Measurements from ENCODE around the gene ITLN2. TPM values are rescaled to one million over a fixed set of nuclear protein-coding genes. Genes with fewer than 3 reads are reported as not detected.
"Not testable (repeated sequence)": the region's sequence is repeated elsewhere in the genome, so short reads cannot be mapped to it uniquely, and the experiment has no call there.

Gene ITLN2
- total and polyA plus RNA-seq, 9 of the 15 experiments (the other 6 are each of a cell fraction or from before 2014, with no cell fraction given) = not detected

DNA sequence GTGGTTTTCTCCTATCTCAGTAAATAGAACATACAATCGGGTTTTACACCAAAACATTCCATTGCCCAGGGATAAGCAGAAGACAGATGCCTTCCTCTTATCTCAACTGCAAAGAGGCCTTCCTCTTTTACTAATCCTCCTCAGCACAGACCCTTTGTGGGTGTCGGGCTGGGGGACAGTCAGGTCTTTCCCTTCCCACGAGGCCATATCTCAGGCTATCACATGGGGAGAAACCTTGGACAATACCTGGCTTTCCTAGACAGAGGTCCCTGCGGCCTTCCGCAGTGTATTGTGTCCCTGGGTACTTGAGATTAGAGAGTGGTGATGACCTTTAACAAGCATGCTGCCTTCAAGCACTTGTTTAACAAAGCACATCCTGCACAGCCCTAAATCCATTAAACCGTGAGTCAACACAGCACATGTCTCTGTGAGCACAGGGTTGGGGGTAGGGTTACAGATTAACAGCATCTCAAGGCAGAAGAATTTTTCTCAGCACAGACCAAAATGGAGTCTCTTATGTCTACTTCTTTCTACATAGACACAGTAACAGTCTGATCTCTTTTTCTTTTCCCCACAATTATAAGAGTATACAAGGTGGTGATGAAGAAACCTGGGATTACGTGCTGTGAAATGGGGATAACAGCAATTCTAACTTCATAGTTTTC lies 5.3 kb downstream of the ITLN2 start (continued):
- TF ChIP-seq, protein P1, sequence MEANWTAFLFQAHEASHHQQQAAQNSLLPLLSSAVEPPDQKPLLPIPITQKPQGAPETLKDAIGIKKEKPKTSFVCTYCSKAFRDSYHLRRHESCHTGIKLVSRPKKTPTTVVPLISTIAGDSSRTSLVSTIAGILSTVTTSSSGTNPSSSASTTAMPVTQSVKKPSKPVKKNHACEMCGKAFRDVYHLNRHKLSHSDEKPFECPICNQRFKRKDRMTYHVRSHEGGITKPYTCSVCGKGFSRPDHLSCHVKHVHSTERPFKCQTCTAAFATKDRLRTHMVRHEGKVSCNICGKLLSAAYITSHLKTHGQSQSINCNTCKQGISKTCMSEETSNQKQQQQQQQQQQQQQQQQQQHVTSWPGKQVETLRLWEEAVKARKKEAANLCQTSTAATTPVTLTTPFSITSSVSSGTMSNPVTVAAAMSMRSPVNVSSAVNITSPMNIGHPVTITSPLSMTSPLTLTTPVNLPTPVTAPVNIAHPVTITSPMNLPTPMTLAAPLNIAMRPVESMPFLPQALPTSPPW (CRISPR knock-in tag; IDR thresholded peaks at IDR 0.05) = peak; percentile 37; the same call in 1 of the 2 replicates
- TF ChIP-seq HDAC3 (IDR thresholded peaks at IDR 0.05; ENCODE audit: borderline replicate concordance, partially characterized antibody) (peak; percentile 67), ZBTB11 (CRISPR knock-in tag; IDR thresholded peaks at IDR 0.05) (0 out of 6 replicates have a peak, but pooled peaks of 1 of the 3 experiments have one; percentile 24), ZNF589 (CRISPR knock-in tag; IDR thresholded peaks at IDR 0.05; ENCODE audit: low read depth) (peak; percentile 77; the same call in 1 of the 2 replicates), ZNF197 (CRISPR knock-in tag; IDR thresholded peaks at IDR 0.05; ENCODE audit: low read depth) (0 out of 2 replicates have a peak, but pooled peaks have one; percentile 61), EP300 (IDR thresholded peaks at IDR 0.05; ENCODE audit: low read length) (peak; percentile 41; the same call in 1 of the 2 replicates), ARID1B (IDR thresholded peaks at IDR 0.05) (peak; percentile 83), USF1 (CRISPR knock-in tag; IDR thresholded peaks at IDR 0.05) (peak; percentile 42), MAZ (CRISPR knock-in tag; conservative IDR thresholded peaks at IDR 0.05 in 1 of 2, IDR thresholded peaks at IDR 0.05 in 1 of 2) (0 out of 4 replicates have a peak, but pooled peaks of 1 of the 2 experiments have one; percentile 43), GATA2 (CRISPR knock-in tag; IDR thresholded peaks at IDR 0.05) (peak; percentile 95), FOSL1 (tag; conservative IDR thresholded peaks at IDR 0.05) (peak; percentile 88), PHB2 (IDR thresholded peaks at IDR 0.05; ENCODE audit: low read depth) (peak; percentile 66; the same call in 1 of the 2 replicates), DPF2 (IDR thresholded peaks at IDR 0.05) (0 out of 2 replicates have a peak, but pooled peaks have one; percentile 11), NCOR1 (IDR thresholded peaks at IDR 0.05) (peak; percentile 83), ID3 (tag; IDR thresholded peaks at IDR 0.05) (peak; percentile 99), ZNF668 (CRISPR knock-in tag; IDR thresholded peaks at IDR 0.05) (0 out of 2 replicates have a peak, but pooled peaks have one; percentile 10), ZKSCAN8 (CRISPR knock-in tag; IDR thresholded peaks at IDR 0.05) (peak; percentile 68; the same call in 1 of the 2 replicates)
- TF ChIP-seq, protein P2, sequence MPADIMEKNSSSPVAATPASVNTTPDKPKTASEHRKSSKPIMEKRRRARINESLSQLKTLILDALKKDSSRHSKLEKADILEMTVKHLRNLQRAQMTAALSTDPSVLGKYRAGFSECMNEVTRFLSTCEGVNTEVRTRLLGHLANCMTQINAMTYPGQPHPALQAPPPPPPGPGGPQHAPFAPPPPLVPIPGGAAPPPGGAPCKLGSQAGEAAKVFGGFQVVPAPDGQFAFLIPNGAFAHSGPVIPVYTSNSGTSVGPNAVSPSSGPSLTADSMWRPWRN (IDR thresholded peaks at IDR 0.05; ENCODE audit: low read depth) = 0 out of 2 replicates have a peak, but pooled peaks have one; percentile 31
- not testable (repeated sequence) for TF ChIP-seq ID3 (CRISPR knock-in tag; IDR thresholded peaks at IDR 0.05)
